HEK293 (cell line): ENCODE results near the gene SCAANT1.

Experiments
- CTCF ChIA-PET: fragments of 350-600 bp; formaldehyde crosslinking; extraction: SDS; loops from one replicate; lab custom pipeline; 2021; ENCODE audit warnings: antibody characterized with exemption; lab: Yijun Ruan, JAX
- POLR2A ChIA-PET: fragments of 300-600 bp; formaldehyde crosslinking; extraction: SDS; loops from one replicate; lab custom pipeline; 2020; ENCODE audit warnings: antibody characterized with exemption, inconsistent platforms; lab: Yijun Ruan, JAX
- H3K27ac ChIP-seq: fragments of 200-500 bp; sonication (Bioruptor generic); 2 replicates; pipeline ENCODE4 v1.5.1; 2014; ENCODE audit warnings: low read depth, low read length, control low read depth, inconsistent platforms; ENCODE audit errors: extremely low read depth
- H3K36me3 ChIP-seq, 2 experiments: fragments of 200-500 bp in 1 of 2; sonication (Bioruptor generic) in 1 of 2; 1 replicate in 1 of 2; 2 replicates in 1 of 2; pipeline ENCODE4 v1.5.1; 2014 to 2017; ENCODE audit warnings: inconsistent platforms in 2 of 2, low read length in 2 of 2; ENCODE audit not compliant: control insufficient read depth in 2 of 2, insufficient read depth in 1 of 2
- H3K4me1 ChIP-seq: fragments of 200-500 bp; sonication (Bioruptor generic); 2 replicates; pipeline ENCODE4 v1.5.1; 2014; ENCODE audit warnings: mild to moderate bottlenecking, low read length, inconsistent platforms; ENCODE audit not compliant: control insufficient read depth, insufficient read depth
- H3K4me3 ChIP-seq: 2 replicates; pipeline ENCODE4 v1.5.1; 2011; ENCODE audit warnings: low read depth, mild to moderate bottlenecking, control low read depth, low read length, moderate library complexity
- H3K9me3 ChIP-seq: fragments of 200-500 bp; sonication (Bioruptor generic); 2 replicates; pipeline ENCODE4 v1.5.1; 2014; ENCODE audit warnings: low read depth, low read length, inconsistent platforms; ENCODE audit not compliant: control insufficient read depth, insufficient read depth
- AEBP2 ChIP-seq: fragments of 450-650 bp; formaldehyde crosslinking; IDR thresholded peaks from 2 replicates; pipeline ENCODE4 v1.5.1; 2016; ENCODE audit warnings: missing biosample characterization, missing genetic modification characterization, borderline replicate concordance
- EGR2 ChIP-seq: fragments of 450-650 bp; formaldehyde crosslinking; IDR thresholded peaks from 2 replicates; pipeline ENCODE4 v1.5.1; 2016; ENCODE audit warnings: low read depth, missing biosample characterization, missing genetic modification characterization
- FEZF1 ChIP-seq: fragments of 450-650 bp; formaldehyde crosslinking; IDR thresholded peaks from 2 replicates; pipeline ENCODE4 v1.5.1; 2016; ENCODE audit warnings: missing biosample characterization, missing genetic modification characterization
- KLF7 ChIP-seq: fragments of 450-650 bp; formaldehyde crosslinking; IDR thresholded peaks from 2 replicates; pipeline ENCODE4 v1.5.1; 2016; ENCODE audit warnings: missing biosample characterization, missing genetic modification characterization, borderline replicate concordance
- OSR2 ChIP-seq: fragments of 450-650 bp; formaldehyde crosslinking; IDR thresholded peaks from 2 replicates; pipeline ENCODE4 v1.5.1; 2016; ENCODE audit warnings: missing biosample characterization, missing genetic modification characterization
- PRDM6 ChIP-seq: fragments of 450-650 bp; formaldehyde crosslinking; IDR thresholded peaks from 2 replicates; pipeline ENCODE4 v1.5.1; 2017; ENCODE audit warnings: missing biosample characterization, missing genetic modification characterization
- SALL2 ChIP-seq: fragments of 450-650 bp; formaldehyde crosslinking; IDR thresholded peaks from 2 replicates; pipeline ENCODE4 v1.5.0; 2017; ENCODE audit warnings: missing biosample characterization, mild to moderate bottlenecking, missing genetic modification characterization, borderline replicate concordance
- SP7 ChIP-seq: fragments of 450-650 bp; formaldehyde crosslinking; IDR thresholded peaks from 2 replicates; pipeline ENCODE4 v1.5.1; 2016; ENCODE audit warnings: missing biosample characterization, missing genetic modification characterization
- YY1 ChIP-seq: fragments of 450-650 bp; formaldehyde crosslinking; IDR thresholded peaks from 2 replicates; pipeline ENCODE4 v1.5.1; 2018; ENCODE audit warnings: missing biosample characterization, missing genetic modification characterization
- ZBTB8A ChIP-seq: fragments of 450-650 bp; formaldehyde crosslinking; IDR thresholded peaks from 2 replicates; pipeline ENCODE4 v1.5.1; 2016; ENCODE audit warnings: missing biosample characterization, missing genetic modification characterization
- ZFP69B ChIP-seq: fragments of 450-650 bp; formaldehyde crosslinking; IDR thresholded peaks from 2 replicates; pipeline ENCODE4 v1.5.1; 2016; ENCODE audit warnings: missing biosample characterization, missing genetic modification characterization
- ZNF146 ChIP-seq: fragments of 450-650 bp; formaldehyde crosslinking; IDR thresholded peaks from 2 replicates; pipeline ENCODE4 v1.5.1; 2016; ENCODE audit warnings: missing biosample characterization, missing genetic modification characterization
- ZNF2 ChIP-seq: fragments of 450-650 bp; formaldehyde crosslinking; IDR thresholded peaks from 2 replicates; pipeline ENCODE4 v1.5.1; 2016; ENCODE audit warnings: missing biosample characterization, missing genetic modification characterization
- ZNF341 ChIP-seq: fragments of 450-650 bp; formaldehyde crosslinking; IDR thresholded peaks from 2 replicates; pipeline ENCODE4; 2016; ENCODE audit warnings: low read depth, missing biosample characterization, missing genetic modification characterization
- ZNF394 ChIP-seq: fragments of 450-650 bp; formaldehyde crosslinking; IDR thresholded peaks from 2 replicates; pipeline ENCODE4 v1.5.1; 2016; ENCODE audit warnings: missing biosample characterization, missing genetic modification characterization, mild to moderate bottlenecking, moderate library complexity, borderline replicate concordance
- ZNF433 ChIP-seq: fragments of 450-650 bp; formaldehyde crosslinking; IDR thresholded peaks from 2 replicates; pipeline ENCODE4 v1.5.1; 2016; ENCODE audit warnings: missing biosample characterization, missing genetic modification characterization, low read depth
- ZNF48 ChIP-seq: fragments of 450-650 bp; formaldehyde crosslinking; IDR thresholded peaks from 2 replicates; pipeline ENCODE4 v1.5.1; 2016; ENCODE audit warnings: missing biosample characterization, missing genetic modification characterization
- ZNF488 ChIP-seq: fragments of 450-650 bp; formaldehyde crosslinking; IDR thresholded peaks from 2 replicates; pipeline ENCODE4 v1.5.1; 2016; ENCODE audit warnings: missing biosample characterization, missing genetic modification characterization
- ZNF555 ChIP-seq: fragments of 450-650 bp; formaldehyde crosslinking; conservative IDR thresholded peaks from 2 replicates; pipeline ENCODE4 v1.5.1; 2017; ENCODE audit warnings: missing biosample characterization, mild to moderate bottlenecking, missing genetic modification characterization, inconsistent platforms
- ZNF585B ChIP-seq: fragments of 450-650 bp; formaldehyde crosslinking; IDR thresholded peaks from 2 replicates; pipeline ENCODE4 v1.5.1; 2016; ENCODE audit warnings: missing biosample characterization, missing genetic modification characterization
- ZNF600 ChIP-seq: fragments of 450-650 bp; formaldehyde crosslinking; IDR thresholded peaks from 2 replicates; pipeline ENCODE4 v1.5.1; 2016; ENCODE audit warnings: missing biosample characterization, missing genetic modification characterization
- ZNF610 ChIP-seq: fragments of 450-650 bp; formaldehyde crosslinking; IDR thresholded peaks from 2 replicates; pipeline ENCODE4 v1.5.1; 2016; ENCODE audit warnings: missing biosample characterization, missing genetic modification characterization, borderline replicate concordance
- ZNF670 ChIP-seq: fragments of 450-650 bp; formaldehyde crosslinking; IDR thresholded peaks from 2 replicates; pipeline ENCODE4 v1.5.1; 2016; ENCODE audit warnings: missing biosample characterization, missing genetic modification characterization, low read depth
- ZNF776 ChIP-seq: fragments of 450-650 bp; formaldehyde crosslinking; IDR thresholded peaks from 2 replicates; pipeline ENCODE4 v1.5.0; 2017; ENCODE audit warnings: missing biosample characterization, missing genetic modification characterization, borderline replicate concordance

Gene SCAANT1

GRCh38 chr3:63876260-63876659 lies 35.9 kb downstream of the SCAANT1 start (continued):
- peak; percentile 86 for TF ChIP-seq PRDM6
- TF ChIP-seq ZNF146 (tag by site-specific recombination) = no peak
- TF ChIP-seq ZNF433 (tag by site-specific recombination) = no peak
- TF ChIP-seq ZNF555 (tag by site-specific recombination) = no peak
- TF ChIP-seq SALL2 (tag by site-specific recombination) = no peak
- TF ChIP-seq ZNF2 (tag by site-specific recombination) = no peak
- no peak for TF ChIP-seq ZNF341 (tag by site-specific recombination)
- TF ChIP-seq ZBTB8A = no peak
- TF ChIP-seq, all 188 proteins: peak for 4

- TF ChIP-seq ZNF600 (no peak), ZNF488 (tag by site-specific recombination) (no peak), ZNF610 (tag by site-specific recombination) (no peak), FEZF1 (tag by site-specific recombination) (peak; percentile 39; the same call in 1 of the 2 replicates), ZNF48 (no peak), SP7 (tag by site-specific recombination) (peak; percentile 96), ZNF394 (tag by site-specific recombination) (no peak), ZNF341 (tag by site-specific recombination) (no peak), ZNF776 (tag by site-specific recombination) (no peak), ZFP69B (tag by site-specific recombination) (no peak), ZNF670 (no peak), EGR2 (no peak), OSR2 (peak; percentile 50), ZNF585B (tag by site-specific recombination) (no peak), AEBP2 (tag by site-specific recombination) (no peak), KLF7 (tag by site-specific recombination) (no peak), YY1 (no peak)
- POLR2A ChIA-PET = no interaction called here
- Histone ChIP-seq H3K9me3 (no peaks in the 10 kb centered on the region), H3K36me3 (no peaks in the 10 kb centered on the region), H3K27ac (no peak overlapping the region; the same call in 1 of the 2 replicates), H3K4me1 (peaks cover 5% of the 10 kb centered on the region), H3K4me3 (no peak overlapping the region)
- CTCF ChIA-PET = no interaction called here
Measured at GRCh38 chr3:63875510-63875909, 36.7 kb downstream of the SCAANT1 start.
